ENCODE data around the gene WIPI1. TPM values are rescaled to one million over a fixed set of nuclear protein-coding genes. Genes with fewer than 3 reads are reported as not detected.

The WIPI1 gene
- total and polyA plus RNA-seq, 2 of the 13 experiments (the other 11 are each of a cell fraction or from before 2014, with no cell fraction given), result 29.4 to 141 TPM

DNA sequence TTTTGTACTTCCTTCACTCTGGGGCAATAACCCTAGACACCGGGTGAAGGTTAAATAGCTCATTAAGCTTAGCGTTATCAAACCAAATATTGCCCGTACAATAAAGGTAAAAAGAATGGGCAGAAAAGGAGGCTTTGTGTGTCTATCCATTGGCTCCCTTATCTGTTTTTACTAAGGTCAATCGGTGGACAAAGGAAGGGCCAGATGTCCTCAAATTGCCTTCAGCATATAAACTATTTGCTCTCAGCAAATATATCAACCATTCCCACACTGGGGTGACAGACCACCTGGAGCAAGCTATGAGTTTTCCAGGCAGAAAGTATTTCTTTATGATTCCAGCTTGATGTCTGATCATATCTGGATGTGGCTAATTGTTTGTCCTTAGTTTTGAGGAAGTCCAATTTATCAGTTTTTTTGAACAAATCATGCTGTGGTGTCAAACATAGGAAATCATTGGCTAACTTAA lies 25.3 kb upstream of the WIPI1 start (continued):
- peak; percentile 54; the same call in 1 of the 2 replicates for TF ChIP-seq ZNF205 (CRISPR knock-in tag; IDR thresholded peaks at IDR 0.05)
- 0 out of 2 replicates have a peak, but pooled peaks have one; percentile 29 for TF ChIP-seq MIER2 (CRISPR knock-in tag; IDR thresholded peaks at IDR 0.05)
- TF ChIP-seq RCOR2 (CRISPR knock-in tag; IDR thresholded peaks at IDR 0.05), result peak; percentile 68
- no peak for TF ChIP-seq RBFOX2 (IDR thresholded peaks at IDR 0.05; ENCODE audit: low read depth, low read length)
- TF ChIP-seq, protein P1, sequence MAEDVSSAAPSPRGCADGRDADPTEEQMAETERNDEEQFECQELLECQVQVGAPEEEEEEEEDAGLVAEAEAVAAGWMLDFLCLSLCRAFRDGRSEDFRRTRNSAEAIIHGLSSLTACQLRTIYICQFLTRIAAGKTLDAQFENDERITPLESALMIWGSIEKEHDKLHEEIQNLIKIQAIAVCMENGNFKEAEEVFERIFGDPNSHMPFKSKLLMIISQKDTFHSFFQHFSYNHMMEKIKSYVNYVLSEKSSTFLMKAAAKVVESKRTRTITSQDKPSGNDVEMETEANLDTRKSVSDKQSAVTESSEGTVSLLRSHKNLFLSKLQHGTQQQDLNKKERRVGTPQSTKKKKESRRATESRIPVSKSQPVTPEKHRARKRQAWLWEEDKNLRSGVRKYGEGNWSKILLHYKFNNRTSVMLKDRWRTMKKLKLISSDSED (CRISPR knock-in tag; IDR thresholded peaks at IDR 0.05), result no peak
- TF ChIP-seq ZNF343 (CRISPR knock-in tag; IDR thresholded peaks at IDR 0.05), result no peak
- no peak for TF ChIP-seq ERF (CRISPR knock-in tag; IDR thresholded peaks at IDR 0.05)
- TF ChIP-seq POGZ (CRISPR knock-in tag; IDR thresholded peaks at IDR 0.05), result no peak
- TF ChIP-seq ZNF768 (CRISPR knock-in tag; IDR thresholded peaks at IDR 0.05), result no peak
- no peak for TF ChIP-seq ZNF670 (CRISPR knock-in tag; IDR thresholded peaks at IDR 0.05; ENCODE audit: borderline replicate concordance)
- no peak for TF ChIP-seq ZNF160 (CRISPR knock-in tag; IDR thresholded peaks at IDR 0.05)
- TF ChIP-seq ZNF737 (CRISPR knock-in tag; IDR thresholded peaks at IDR 0.05; ENCODE audit: borderline replicate concordance), result no peak
- TF ChIP-seq, protein P2, sequence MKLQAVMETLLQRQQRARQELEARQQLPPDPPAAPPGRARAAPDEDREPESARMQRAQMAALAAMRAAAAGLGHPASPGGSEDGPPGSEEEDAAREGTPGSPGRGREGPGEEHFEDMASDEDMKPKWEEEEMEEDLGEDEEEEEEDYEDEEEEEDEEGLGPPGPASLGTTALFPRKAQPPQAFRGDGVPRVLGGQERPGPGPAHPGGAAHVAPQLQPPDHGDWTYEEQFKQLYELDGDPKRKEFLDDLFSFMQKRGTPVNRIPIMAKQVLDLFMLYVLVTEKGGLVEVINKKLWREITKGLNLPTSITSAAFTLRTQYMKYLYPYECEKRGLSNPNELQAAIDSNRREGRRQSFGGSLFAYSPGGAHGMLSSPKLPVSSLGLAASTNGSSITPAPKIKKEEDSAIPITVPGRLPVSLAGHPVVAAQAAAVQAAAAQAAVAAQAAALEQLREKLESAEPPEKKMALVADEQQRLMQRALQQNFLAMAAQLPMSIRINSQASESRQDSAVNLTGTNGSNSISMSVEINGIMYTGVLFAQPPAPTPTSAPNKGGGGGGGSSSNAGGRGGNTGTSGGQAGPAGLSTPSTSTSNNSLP (IDR thresholded peaks at IDR 0.05; ENCODE audit: low read depth, low read length), result peak; percentile 70
- TF ChIP-seq BORCS8-MEF2B (CRISPR knock-in tag; IDR thresholded peaks at IDR 0.05), result no peak
- TF ChIP-seq ZSCAN30 (CRISPR knock-in tag; IDR thresholded peaks at IDR 0.05), result no peak; the same call in 1 of the 2 replicates
- no peak for TF ChIP-seq SETDB1 (CRISPR knock-in tag; IDR thresholded peaks at IDR 0.05; ENCODE audit: borderline replicate concordance)
- no peak for TF ChIP-seq HIVEP1 (CRISPR knock-in tag; IDR thresholded peaks at IDR 0.05)
- TF ChIP-seq, protein P3, sequence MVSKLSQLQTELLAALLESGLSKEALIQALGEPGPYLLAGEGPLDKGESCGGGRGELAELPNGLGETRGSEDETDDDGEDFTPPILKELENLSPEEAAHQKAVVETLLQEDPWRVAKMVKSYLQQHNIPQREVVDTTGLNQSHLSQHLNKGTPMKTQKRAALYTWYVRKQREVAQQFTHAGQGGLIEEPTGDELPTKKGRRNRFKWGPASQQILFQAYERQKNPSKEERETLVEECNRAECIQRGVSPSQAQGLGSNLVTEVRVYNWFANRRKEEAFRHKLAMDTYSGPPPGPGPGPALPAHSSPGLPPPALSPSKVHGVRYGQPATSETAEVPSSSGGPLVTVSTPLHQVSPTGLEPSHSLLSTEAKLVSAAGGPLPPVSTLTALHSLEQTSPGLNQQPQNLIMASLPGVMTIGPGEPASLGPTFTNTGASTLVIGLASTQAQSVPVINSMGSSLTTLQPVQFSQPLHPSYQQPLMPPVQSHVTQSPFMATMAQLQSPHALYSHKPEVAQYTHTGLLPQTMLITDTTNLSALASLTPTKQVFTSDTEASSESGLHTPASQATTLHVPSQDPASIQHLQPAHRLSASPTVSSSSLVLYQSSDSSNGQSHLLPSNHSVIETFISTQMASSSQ (IDR thresholded peaks at IDR 0.05; ENCODE audit: low read depth), result peak; percentile 65
- TF ChIP-seq, protein P3 (CRISPR knock-in tag; IDR thresholded peaks at IDR 0.05; ENCODE audit: borderline replicate concordance), result peak; percentile 82; the same call in 1 of the 2 replicates
- TF ChIP-seq ZNF234 (CRISPR knock-in tag; conservative IDR thresholded peaks at IDR 0.05), result no peak
- TF ChIP-seq THAP11 (CRISPR knock-in tag; IDR thresholded peaks at IDR 0.05), result 0 out of 2 replicates have a peak, but pooled peaks have one; percentile 8
- no peak for TF ChIP-seq ATF7 (IDR thresholded peaks at IDR 0.05)
- TF ChIP-seq ATF7 (CRISPR knock-in tag; IDR thresholded peaks at IDR 0.05), result no peak
- no peak; the same call in 1 of the 2 replicates for TF ChIP-seq ZNF124 (CRISPR knock-in tag; IDR thresholded peaks at IDR 0.05)
- TF ChIP-seq, protein P4, sequence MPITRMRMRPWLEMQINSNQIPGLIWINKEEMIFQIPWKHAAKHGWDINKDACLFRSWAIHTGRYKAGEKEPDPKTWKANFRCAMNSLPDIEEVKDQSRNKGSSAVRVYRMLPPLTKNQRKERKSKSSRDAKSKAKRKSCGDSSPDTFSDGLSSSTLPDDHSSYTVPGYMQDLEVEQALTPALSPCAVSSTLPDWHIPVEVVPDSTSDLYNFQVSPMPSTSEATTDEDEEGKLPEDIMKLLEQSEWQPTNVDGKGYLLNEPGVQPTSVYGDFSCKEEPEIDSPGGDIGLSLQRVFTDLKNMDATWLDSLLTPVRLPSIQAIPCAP (CRISPR knock-in tag; IDR thresholded peaks at IDR 0.05; ENCODE audit: low read depth), result no peak

All from HepG2 (cell line).